Measurements from ENCODE around the gene HSD17B11.
"Not testable (repeated sequence)": the region's sequence is repeated elsewhere in the genome, so short reads cannot be mapped to it uniquely, and the experiment has no call there.

The HSD17B11 gene

DNA sequence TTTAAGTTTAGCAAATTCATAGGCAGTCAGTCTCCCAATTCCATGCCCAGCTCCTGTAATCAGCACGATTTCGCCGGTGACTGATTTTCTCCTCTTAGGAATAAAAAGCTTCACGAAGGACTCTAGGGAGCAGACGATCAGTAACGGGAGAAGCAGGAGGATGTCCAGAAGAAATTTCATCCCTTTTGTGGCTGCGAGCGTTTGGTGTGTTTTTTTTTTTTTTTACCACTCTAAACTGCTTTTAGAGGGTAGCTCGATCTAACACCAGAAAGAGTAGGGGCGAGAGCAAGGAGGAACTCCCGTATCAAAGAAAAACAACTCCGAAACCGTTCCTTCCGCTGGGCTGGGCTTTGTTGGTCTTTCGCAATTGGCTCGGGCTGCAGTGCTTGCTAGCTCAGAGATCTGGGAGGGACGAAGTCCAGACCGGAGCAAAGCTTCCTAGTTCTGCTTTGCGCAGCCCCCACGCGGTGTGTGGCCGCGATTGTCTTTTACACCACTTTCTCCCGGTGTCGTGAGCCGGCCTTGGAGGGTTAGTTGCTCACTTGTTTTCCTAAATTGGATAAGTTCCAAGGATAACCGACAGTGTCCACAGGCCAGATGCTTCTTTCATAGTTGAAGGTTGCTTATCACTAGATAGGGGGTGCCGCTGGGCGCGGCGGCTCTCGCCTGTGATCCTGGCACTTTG, at the start of gene HSD17B11:
TSS of gene HSD17B11 (minus strand) at position 298 of the 685 bp plus-strand sequence. CDS start at position 180, 118 bp downstream.
- DNase-seq: peak; percentile 38 to 71

- no peak for DNase-seq
Measured at GRCh38 chr4:87433342-87433741, 42.4 kb upstream of the HSD17B11 start.

DNA sequence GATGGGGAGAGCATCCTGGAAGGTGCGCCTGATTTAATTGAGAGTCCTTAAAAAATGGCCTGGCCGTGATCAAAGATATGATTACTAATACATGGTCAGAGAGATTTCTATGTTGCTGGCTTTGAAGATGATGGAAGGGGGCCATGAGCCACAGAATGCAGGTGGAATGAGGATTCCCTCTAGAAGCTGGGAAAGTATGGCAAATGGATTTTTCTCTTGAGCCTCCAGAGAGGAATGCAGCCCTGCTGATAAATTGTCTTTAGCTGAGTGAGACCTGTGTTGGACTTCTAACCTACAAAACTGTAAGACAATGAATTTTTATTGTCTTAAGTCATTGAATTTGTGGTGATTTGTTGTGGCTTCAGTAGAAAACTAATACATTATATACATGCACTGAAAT, 39.0 kb upstream of the HSD17B11 start:
- no peak for DNase-seq

GRCh38 chr4:87428979-87429378, 38.0 kb upstream of the HSD17B11 start:
- DNase-seq: no peak

- DNase-seq: no peak
Measured at GRCh38 chr4:87427518-87427868, 36.5 kb upstream of the HSD17B11 start.

- DNase-seq: no peak
Measured at GRCh38 chr4:87426865-87427517, 36.0 kb upstream of the HSD17B11 start.

GRCh38 chr4:87425711-87426110, 34.7 kb upstream of the HSD17B11 start:
- DNase-seq: no peak

DNA sequence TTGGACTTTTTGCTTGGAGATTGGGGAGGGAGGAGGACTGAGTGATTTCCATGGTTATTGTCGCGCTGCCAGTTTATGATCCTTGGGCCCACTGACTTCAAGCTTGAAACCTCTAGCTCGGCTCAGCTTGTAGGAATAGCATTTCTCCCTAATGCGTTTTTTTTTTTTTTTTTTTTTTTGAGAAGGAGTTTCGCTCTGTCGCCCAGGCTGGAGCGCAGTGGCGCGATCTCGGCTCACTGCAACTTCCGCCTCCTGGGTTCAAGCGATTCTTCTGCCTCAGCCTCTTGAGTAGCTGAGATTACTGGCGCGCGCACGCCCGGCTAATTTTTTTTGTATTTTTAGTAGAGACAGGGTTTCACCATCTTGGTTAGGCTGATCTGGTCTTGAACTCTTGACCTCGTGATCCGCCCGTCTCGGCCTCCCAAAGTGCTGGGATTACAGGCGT, 33.1 kb upstream of the HSD17B11 start:
- not testable (repeated sequence) for DNase-seq

DNA sequence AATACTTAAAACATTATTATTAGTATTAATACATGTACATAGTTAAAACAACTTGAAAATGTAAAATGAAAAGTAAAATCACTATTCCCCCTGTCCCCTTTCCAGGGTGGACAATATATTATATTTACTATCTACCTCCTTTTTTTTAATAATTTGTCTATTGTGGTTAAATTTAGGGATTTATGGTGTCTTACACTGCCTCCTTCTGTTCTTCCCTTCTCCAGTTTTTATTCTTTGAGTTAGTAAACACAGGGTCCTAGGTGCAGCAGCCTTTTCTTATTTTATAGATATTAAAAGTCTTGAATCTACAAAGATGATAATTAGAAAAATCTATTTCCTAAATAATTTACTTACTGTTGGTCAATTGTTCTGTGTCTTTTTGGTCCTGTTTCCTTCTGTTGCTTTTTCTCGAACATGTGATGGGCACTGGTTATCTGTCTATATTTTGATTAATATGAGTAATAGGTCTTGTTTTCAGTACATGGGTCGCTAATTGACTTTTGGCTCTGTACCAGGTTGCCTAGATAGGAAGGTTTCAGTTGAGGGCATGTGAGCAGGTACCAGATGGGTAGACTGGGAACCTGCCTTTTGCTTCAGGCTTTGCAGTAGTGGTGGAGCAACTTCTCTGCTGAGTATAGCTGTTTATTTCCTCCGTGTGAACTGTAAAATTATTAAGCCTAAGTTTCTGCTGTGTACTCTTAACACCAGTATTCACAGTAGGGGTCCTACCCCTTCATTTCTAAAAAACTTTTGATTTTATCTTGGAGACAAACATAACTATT, 32.5 kb upstream of the HSD17B11 start:
- DNase-seq: no peak

DNA sequence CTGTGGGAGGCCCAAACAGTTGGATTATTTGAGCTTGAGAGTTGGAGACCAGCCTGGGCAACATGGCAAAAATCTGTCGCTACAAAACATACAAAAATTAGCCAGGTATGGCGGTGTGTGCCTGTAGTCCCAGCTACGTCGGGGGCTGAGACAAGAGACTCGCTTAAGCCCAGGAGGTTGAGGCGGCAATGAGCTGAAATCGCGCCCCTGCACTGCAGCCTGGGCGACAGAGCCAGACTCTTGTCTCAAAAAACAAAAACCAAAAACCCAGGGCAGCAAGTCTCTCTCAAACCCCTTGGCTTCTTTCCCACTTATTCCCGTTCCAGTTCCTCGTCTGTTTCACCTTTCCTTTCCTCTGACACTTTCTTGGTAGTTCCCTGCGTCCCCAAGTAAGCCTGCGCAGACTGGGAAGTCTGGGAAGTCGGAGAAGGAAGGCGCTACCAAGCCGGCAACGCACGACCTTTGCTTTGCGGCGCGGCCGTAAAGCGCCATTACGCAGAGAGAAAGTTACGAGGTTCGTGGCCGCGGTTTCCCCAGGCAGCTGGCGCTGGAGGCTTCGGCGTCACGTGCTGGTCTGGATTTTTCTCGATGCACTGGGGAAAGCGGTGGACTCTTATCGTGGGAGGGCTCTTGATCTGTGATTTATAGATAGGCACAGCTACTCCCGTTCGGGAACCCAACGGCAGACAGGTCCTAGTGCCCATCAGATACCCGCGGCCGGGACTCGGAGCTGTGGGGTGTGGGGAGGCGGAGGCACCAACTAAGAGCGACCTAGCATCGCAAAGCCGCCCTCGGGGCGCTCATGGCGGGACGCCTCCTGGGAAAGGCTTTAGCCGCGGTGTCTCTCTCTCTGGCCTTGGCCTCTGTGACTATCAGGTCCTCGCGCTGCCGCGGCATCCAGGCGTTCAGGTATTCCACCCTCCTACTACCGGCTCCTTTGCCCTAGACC, 31.4 kb upstream of the HSD17B11 start, which contains the start of gene NUDT9:
TSS of gene NUDT9 (plus strand) at position 470 of the 949 bp plus-strand sequence. CDS start at position 803, 333 bp downstream.
- peak; percentile 56 to 79 for DNase-seq

GRCh38 chr4:87420276-87420830, 29.4 kb upstream of the HSD17B11 start:
- DNase-seq: no peak

- DNase-seq: no peak
Measured at GRCh38 chr4:87419578-87420249, 28.7 kb upstream of the HSD17B11 start.

- not testable (repeated sequence) for DNase-seq
Measured at GRCh38 chr4:87418410-87418809, 27.4 kb upstream of the HSD17B11 start.

DNA sequence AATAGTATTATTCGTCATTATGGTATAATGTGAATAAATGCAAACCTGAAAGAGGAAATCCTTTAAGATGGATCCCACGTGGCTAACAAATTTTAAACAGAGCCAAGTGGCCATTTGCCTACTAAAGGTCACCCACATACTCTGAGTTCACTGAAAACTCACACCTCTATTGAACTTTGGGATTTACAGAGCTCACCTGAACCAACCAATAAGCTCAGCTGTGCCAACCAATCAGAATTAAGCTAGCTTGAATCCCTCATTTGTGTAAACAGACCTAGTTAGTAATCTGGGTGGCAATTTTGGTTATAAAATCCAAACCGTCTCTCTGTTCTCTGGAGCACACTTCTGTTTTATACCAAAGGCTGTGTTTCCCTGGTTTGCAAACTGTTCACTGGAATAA, 26.0 kb upstream of the HSD17B11 start:
- DNase-seq: no peak

DNA sequence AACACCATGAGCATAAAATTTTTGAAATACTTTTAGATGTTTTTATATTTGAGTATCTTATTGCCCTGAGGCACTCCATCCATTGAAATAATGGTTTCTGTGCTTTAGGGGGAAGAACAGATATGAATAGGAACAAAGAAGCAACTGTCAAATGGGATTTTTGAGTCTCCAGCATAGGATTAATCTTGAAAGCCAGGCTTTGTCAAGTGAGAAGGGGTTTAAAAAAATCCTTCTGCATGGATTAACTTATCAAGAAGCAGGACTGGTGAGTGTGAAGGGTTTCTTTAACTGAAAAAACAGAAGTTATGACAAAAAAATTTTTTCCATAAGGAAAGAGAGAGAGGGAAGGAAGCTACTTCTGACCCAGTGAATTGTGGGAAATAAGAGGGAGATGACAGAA, 23.8 kb upstream of the HSD17B11 start:
- no peak for DNase-seq

DNA sequence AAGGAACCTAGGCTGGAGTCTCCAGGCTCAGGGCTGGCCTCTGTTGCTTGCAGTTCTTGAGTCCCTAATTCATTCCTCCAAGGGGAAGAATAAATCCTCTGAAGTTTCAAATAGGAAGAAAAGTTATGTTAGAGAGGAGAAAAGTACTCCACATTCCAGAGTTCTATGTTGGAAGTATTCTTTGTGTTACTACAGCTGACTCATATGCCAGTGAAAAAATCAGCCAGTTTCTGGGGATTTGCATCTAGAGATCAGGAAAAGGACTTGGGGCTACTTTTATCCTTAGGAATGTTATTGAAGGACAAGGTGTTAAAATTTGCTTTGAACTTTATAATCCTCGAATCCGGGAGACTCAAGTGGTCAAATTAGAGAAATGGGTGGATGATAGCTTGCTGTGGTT, 19.7 kb upstream of the HSD17B11 start:
- DNase-seq: no peak

GRCh38 chr4:87410157-87410556, 19.2 kb upstream of the HSD17B11 start:
- DNase-seq: no peak

GRCh38 chr4:87409420-87409939, 18.5 kb upstream of the HSD17B11 start:
- no peak for DNase-seq

DNA sequence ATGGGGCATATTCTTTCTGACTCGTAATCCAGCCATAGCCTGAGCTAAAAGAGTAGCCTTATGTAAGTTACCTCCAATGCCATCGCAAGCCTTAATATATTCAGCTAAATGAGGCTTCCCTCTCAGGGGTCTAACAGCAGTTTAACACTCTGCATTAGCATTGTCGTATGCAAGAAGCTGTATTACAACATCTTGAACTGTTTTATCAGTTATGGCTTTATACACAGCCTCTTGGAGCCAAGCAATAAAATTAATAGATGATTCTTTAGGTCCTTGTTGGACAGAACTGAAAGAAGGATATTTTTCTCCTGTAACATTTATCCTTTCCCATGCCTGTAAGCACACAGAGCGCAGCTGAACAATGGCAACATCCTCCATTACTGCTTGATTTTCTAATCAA, 15.9 kb upstream of the HSD17B11 start:
- not testable (repeated sequence) for DNase-seq

DNA sequence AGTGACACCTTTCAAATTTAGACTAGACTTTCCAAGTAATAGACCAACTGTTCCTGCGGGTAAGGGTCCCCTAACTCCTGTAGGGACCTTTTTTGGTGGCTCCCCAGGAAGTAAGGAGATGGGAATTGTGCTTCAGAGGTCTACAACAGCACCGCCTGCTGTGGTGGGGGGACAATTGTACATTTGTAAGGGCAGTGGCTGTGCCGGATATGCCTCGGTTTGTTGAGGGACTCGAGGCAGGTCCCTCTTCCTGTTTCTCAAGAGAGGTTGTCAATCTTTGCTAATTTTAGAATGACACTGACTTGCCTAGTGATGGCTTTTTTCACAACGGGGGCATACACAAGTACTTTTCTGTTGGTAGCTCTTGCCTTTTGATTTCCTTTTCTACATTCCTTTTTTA, 15.5 kb upstream of the HSD17B11 start:
- DNase-seq: no peak

GRCh38 chr4:87405211-87405820, 14.3 kb upstream of the HSD17B11 start:
- no peak for DNase-seq

All from cerebellar nuclear complex (tissue), 1 donor.